ENCODE measurements around the gene PLAAT5.
"Not testable (repeated sequence)": the region's sequence is repeated elsewhere in the genome, so short reads cannot be mapped to it uniquely, and the experiment has no call there.

Gene PLAAT5

GRCh38 chr11:63528729-63529278, 37.8 kb upstream of the PLAAT5 start:
- Mint-ChIP-seq H3K27ac (ENCODE audit: low read depth) (peak overlapping the region; percentile 92), H3K4me1 (peaks cover 42% of the 10 kb centered on the region)
- H3K27me3 Mint-ChIP-seq; DNase-seq (ENCODE audit: low spot score in 2 of 2); ATAC-seq (replicated peaks; ENCODE audit: extremely low read depth, poor library complexity, severe bottlenecking); H3K36me3 Mint-ChIP-seq (ENCODE audit: insufficient read depth); H3K4me3 Mint-ChIP-seq; H3K9me3 Mint-ChIP-seq: not testable (repeated sequence)

GRCh38 chr11:63528156-63528555, 37.2 kb upstream of the PLAAT5 start:
- H3K9me3 Mint-ChIP-seq; H3K27ac Mint-ChIP-seq (ENCODE audit: low read depth); H3K36me3 Mint-ChIP-seq (ENCODE audit: insufficient read depth); ATAC-seq (replicated peaks; ENCODE audit: extremely low read depth, poor library complexity, severe bottlenecking); DNase-seq (ENCODE audit: low spot score in 2 of 2); H3K4me3 Mint-ChIP-seq; H3K27me3 Mint-ChIP-seq: not testable (repeated sequence)
- peaks cover 36% of the 10 kb centered on the region for H3K4me1 Mint-ChIP-seq

GRCh38 chr11:63527667-63528066, 36.7 kb upstream of the PLAAT5 start:
- no peak overlapping the region for H3K27ac Mint-ChIP-seq (ENCODE audit: low read depth)
- peaks cover 33% of the 10 kb centered on the region for H3K4me1 Mint-ChIP-seq

GRCh38 chr11:63523151-63523550, 32.2 kb upstream of the PLAAT5 start:
- ATAC-seq (replicated peaks; ENCODE audit: extremely low read depth, poor library complexity, severe bottlenecking) (no peak), DNase-seq (ENCODE audit: low spot score in 2 of 2) (no peak)
- H3K36me3 Mint-ChIP-seq (ENCODE audit: insufficient read depth) = no peaks in the 10 kb centered on the region
- no peaks in the 10 kb centered on the region for H3K27me3 Mint-ChIP-seq
- H3K4me1 Mint-ChIP-seq = peaks cover 17% of the 10 kb centered on the region
- no peak overlapping the region for H3K27ac Mint-ChIP-seq (ENCODE audit: low read depth)
- no peaks in the 10 kb centered on the region for H3K9me3 Mint-ChIP-seq
- H3K4me3 Mint-ChIP-seq = no peak overlapping the region

More at GRCh38 chr11:63527667-63528066, 36.7 kb upstream of the PLAAT5 start:
- Mint-ChIP-seq H3K36me3 (ENCODE audit: insufficient read depth) (no peaks in the 10 kb centered on the region), H3K27me3 (no peaks in the 10 kb centered on the region), H3K9me3 (no peaks in the 10 kb centered on the region), H3K4me3 (no peak overlapping the region)
- ATAC-seq (replicated peaks; ENCODE audit: extremely low read depth, poor library complexity, severe bottlenecking) (no peak), DNase-seq (ENCODE audit: low spot score in 2 of 2) (no peak)

GRCh38 chr11:63521896-63522295, 30.9 kb upstream of the PLAAT5 start:
- peaks cover 20% of the 10 kb centered on the region for H3K4me1 Mint-ChIP-seq
- H3K4me3 Mint-ChIP-seq = no peak overlapping the region
- no peaks in the 10 kb centered on the region for H3K36me3 Mint-ChIP-seq (ENCODE audit: insufficient read depth)
- H3K9me3 Mint-ChIP-seq = no peaks in the 10 kb centered on the region
- no peak overlapping the region for H3K27ac Mint-ChIP-seq (ENCODE audit: low read depth)
- ATAC-seq (replicated peaks; ENCODE audit: extremely low read depth, poor library complexity, severe bottlenecking) = no peak
- no peaks in the 10 kb centered on the region for H3K27me3 Mint-ChIP-seq
- DNase-seq (ENCODE audit: low spot score in 2 of 2) = no peak

- no peak for ATAC-seq (replicated peaks; ENCODE audit: extremely low read depth, poor library complexity, severe bottlenecking)
- Mint-ChIP-seq H3K4me1 (peaks cover 20% of the 10 kb centered on the region), H3K27me3 (no peaks in the 10 kb centered on the region), H3K4me3 (no peak overlapping the region), H3K9me3 (no peaks in the 10 kb centered on the region), H3K27ac (ENCODE audit: low read depth) (no peak overlapping the region), H3K36me3 (ENCODE audit: insufficient read depth) (no peaks in the 10 kb centered on the region)
- DNase-seq (ENCODE audit: low spot score in 2 of 2) = no peak
Measured at GRCh38 chr11:63520606-63521170, 29.7 kb upstream of the PLAAT5 start.

GRCh38 chr11:63518548-63518947, 27.6 kb upstream of the PLAAT5 start:
- peak overlapping the region; percentile 24 for H3K4me3 Mint-ChIP-seq
- peak overlapping the region; percentile 93 for H3K27ac Mint-ChIP-seq (ENCODE audit: low read depth)
- DNase-seq (ENCODE audit: low spot score in 2 of 2) = no peak
- peaks cover 20% of the 10 kb centered on the region for H3K4me1 Mint-ChIP-seq
- no peaks in the 10 kb centered on the region for H3K9me3 Mint-ChIP-seq
- H3K36me3 Mint-ChIP-seq (ENCODE audit: insufficient read depth) = no peaks in the 10 kb centered on the region
- peak; percentile 86 for ATAC-seq (replicated peaks; ENCODE audit: extremely low read depth, poor library complexity, severe bottlenecking)
- H3K27me3 Mint-ChIP-seq = no peaks in the 10 kb centered on the region

GRCh38 chr11:63517156-63517555, 26.2 kb upstream of the PLAAT5 start:
- Mint-ChIP-seq H3K9me3 (no peaks in the 10 kb centered on the region), H3K36me3 (ENCODE audit: insufficient read depth) (no peaks in the 10 kb centered on the region), H3K4me1 (peaks cover 20% of the 10 kb centered on the region), H3K4me3 (no peak overlapping the region), H3K27ac (ENCODE audit: low read depth) (peak overlapping the region; percentile 93), H3K27me3 (no peaks in the 10 kb centered on the region)
- ATAC-seq (replicated peaks; ENCODE audit: extremely low read depth, poor library complexity, severe bottlenecking) (no peak), DNase-seq (ENCODE audit: low spot score in 2 of 2) (no peak)

GRCh38 chr11:63516109-63516508, 25.1 kb upstream of the PLAAT5 start:
- DNase-seq (ENCODE audit: low spot score in 2 of 2) (no peak), ATAC-seq (replicated peaks; ENCODE audit: extremely low read depth, poor library complexity, severe bottlenecking) (no peak)
- H3K27ac Mint-ChIP-seq (ENCODE audit: low read depth) = peak overlapping the region; percentile 39
- H3K4me3 Mint-ChIP-seq = no peak overlapping the region
- no peaks in the 10 kb centered on the region for H3K36me3 Mint-ChIP-seq (ENCODE audit: insufficient read depth)
- peaks cover 18% of the 10 kb centered on the region for H3K4me1 Mint-ChIP-seq
- H3K27me3 Mint-ChIP-seq = no peaks in the 10 kb centered on the region
- no peaks in the 10 kb centered on the region for H3K9me3 Mint-ChIP-seq

- no peak overlapping the region for H3K4me3 Mint-ChIP-seq
- ATAC-seq (replicated peaks; ENCODE audit: extremely low read depth, poor library complexity, severe bottlenecking) (no peak), DNase-seq (ENCODE audit: low spot score in 2 of 2) (no peak)
- no peaks in the 10 kb centered on the region for H3K27me3 Mint-ChIP-seq
- H3K27ac Mint-ChIP-seq (ENCODE audit: low read depth) = no peak overlapping the region
- no peaks in the 10 kb centered on the region for H3K9me3 Mint-ChIP-seq
- no peaks in the 10 kb centered on the region for H3K36me3 Mint-ChIP-seq (ENCODE audit: insufficient read depth)
- H3K4me1 Mint-ChIP-seq = peaks cover 5% of the 10 kb centered on the region
Measured at GRCh38 chr11:63512816-63513215, 21.8 kb upstream of the PLAAT5 start.

- H3K9me3 Mint-ChIP-seq = no peaks in the 10 kb centered on the region
- no peak overlapping the region for H3K4me3 Mint-ChIP-seq
- peaks cover 5% of the 10 kb centered on the region for H3K4me1 Mint-ChIP-seq
- H3K27me3 Mint-ChIP-seq = no peaks in the 10 kb centered on the region
- no peak for DNase-seq (ENCODE audit: low spot score in 2 of 2)
- H3K36me3 Mint-ChIP-seq (ENCODE audit: insufficient read depth) = no peaks in the 10 kb centered on the region
- ATAC-seq (replicated peaks; ENCODE audit: extremely low read depth, poor library complexity, severe bottlenecking) = no peak
- H3K27ac Mint-ChIP-seq (ENCODE audit: low read depth) = no peak overlapping the region
Measured at GRCh38 chr11:63511048-63511748, 20.2 kb upstream of the PLAAT5 start.

- no peaks in the 10 kb centered on the region for H3K27me3 Mint-ChIP-seq
- no peak overlapping the region for H3K27ac Mint-ChIP-seq (ENCODE audit: low read depth)
- DNase-seq (ENCODE audit: low spot score in 2 of 2) (no peak), ATAC-seq (replicated peaks; ENCODE audit: extremely low read depth, poor library complexity, severe bottlenecking) (no peak)
- H3K36me3 Mint-ChIP-seq (ENCODE audit: insufficient read depth) = no peaks in the 10 kb centered on the region
- no peak overlapping the region for H3K4me3 Mint-ChIP-seq
- peaks cover 5% of the 10 kb centered on the region for H3K4me1 Mint-ChIP-seq
- H3K9me3 Mint-ChIP-seq = no peaks in the 10 kb centered on the region
Measured at GRCh38 chr11:63510360-63511047, 19.5 kb upstream of the PLAAT5 start.

- ATAC-seq (replicated peaks; ENCODE audit: extremely low read depth, poor library complexity, severe bottlenecking) (no peak), DNase-seq (ENCODE audit: low spot score in 2 of 2) (no peak)
- Mint-ChIP-seq H3K4me3 (no peak overlapping the region), H3K27ac (ENCODE audit: low read depth) (no peak overlapping the region), H3K4me1 (peaks cover 5% of the 10 kb centered on the region), H3K36me3 (ENCODE audit: insufficient read depth) (no peaks in the 10 kb centered on the region), H3K27me3 (no peaks in the 10 kb centered on the region), H3K9me3 (no peaks in the 10 kb centered on the region)
Measured at GRCh38 chr11:63508745-63509144, 17.8 kb upstream of the PLAAT5 start.

All from central memory CD8-positive, alpha-beta T cell (primary cell).